HL-60/S4 treated with phorbol 12-myristate 13-acetate at 8.2 ng/mL for 4 days and 3 days (cell line): ENCODE measurements around the gene MESP2.

Experiments
- in situ Hi-C: fragments of 300-500 bp; cut with MboI; formaldehyde crosslinking; loops from 2 replicates; pipeline ENCODE4 v1.15.0; 2022; ENCODE audit warnings: low sequenced_read_pairs

The MESP2 gene

GRCh38 chr15:89754361-89755154 lies 21.6 kb upstream of the MESP2 start:
- in situ Hi-C loops: loop anchor here (10.0 to 25.0 kb wide), 2 partner anchors 120 to 333 kb away; no protein-coding TSS in a partner anchor

- in situ Hi-C loops: loop anchor here (10.0 to 25.0 kb wide), 2 partner anchors 119 to 332 kb away; no protein-coding TSS in a partner anchor
Measured at GRCh38 chr15:89755701-89756100, 20.4 kb upstream of the MESP2 start.

GRCh38 chr15:89756897-89757296 lies 19.2 kb upstream of the MESP2 start:
- in situ Hi-C loops: loop anchor here (10.0 to 25.0 kb wide), 2 partner anchors 118 to 330 kb away; no protein-coding TSS in a partner anchor

- in situ Hi-C loops: loop anchor here (10.0 to 25.0 kb wide), 2 partner anchors 117 to 329 kb away; no protein-coding TSS in a partner anchor
Measured at GRCh38 chr15:89758283-89758682, 17.8 kb upstream of the MESP2 start.

GRCh38 chr15:89758981-89759380 lies 17.2 kb upstream of the MESP2 start:
- in situ Hi-C loops: loop anchor here (10.0 to 25.0 kb wide), 2 partner anchors 116 to 328 kb away; no protein-coding TSS in a partner anchor

GRCh38 chr15:89759835-89760234 lies 16.3 kb upstream of the MESP2 start:
- in situ Hi-C loops: loop anchor here (10.0 to 25.0 kb wide), 2 partner anchors 115 to 327 kb away; no protein-coding TSS in a partner anchor

GRCh38 chr15:89760303-89761008 lies 15.7 kb upstream of the MESP2 start:
- in situ Hi-C loops: loop anchor here (25.0 kb wide), 1 partner anchor 327 kb away; no protein-coding TSS in a partner anchor

- in situ Hi-C loops: loop anchor here (25.0 kb wide), 1 partner anchor 326 kb away; no protein-coding TSS in a partner anchor
Measured at GRCh38 chr15:89761009-89761831, 14.9 kb upstream of the MESP2 start.

- in situ Hi-C loops: loop anchor here (25.0 kb wide), 1 partner anchor 325 kb away; no protein-coding TSS in a partner anchor
Measured at GRCh38 chr15:89761929-89762328, 14.2 kb upstream of the MESP2 start.

- in situ Hi-C loops: loop anchor here (25.0 kb wide), 1 partner anchor 322 kb away; no protein-coding TSS in a partner anchor
Measured at GRCh38 chr15:89765694-89766093, 10.4 kb upstream of the MESP2 start.

GRCh38 chr15:89766357-89767311 lies 9.5 kb upstream of the MESP2 start:
- in situ Hi-C loops: loop anchor here (25.0 kb wide), 1 partner anchor 321 kb away; no protein-coding TSS in a partner anchor

- in situ Hi-C loops: loop anchor here (25.0 kb wide), 1 partner anchor 320 kb away; no protein-coding TSS in a partner anchor
Measured at GRCh38 chr15:89767411-89767915, 8.7 kb upstream of the MESP2 start.

- in situ Hi-C loops: loop anchor here (25.0 kb wide), 1 partner anchor 319 kb away; no protein-coding TSS in a partner anchor
Measured at GRCh38 chr15:89768071-89768500, 8.0 kb upstream of the MESP2 start.

- in situ Hi-C loops: loop anchor here (25.0 kb wide), 1 partner anchor 318 kb away; no protein-coding TSS in a partner anchor
Measured at GRCh38 chr15:89769366-89769765, 6.8 kb upstream of the MESP2 start.

GRCh38 chr15:89770041-89770440 lies 6.1 kb upstream of the MESP2 start:
- in situ Hi-C loops: loop anchor here (25.0 kb wide), 1 partner anchor 317 kb away; no protein-coding TSS in a partner anchor

- in situ Hi-C loops: loop anchor here (25.0 kb wide), 1 partner anchor 314 kb away; no protein-coding TSS in a partner anchor
Measured at GRCh38 chr15:89772932-89773583, 3.1 kb upstream of the MESP2 start.

- in situ Hi-C loops: loop anchor here (25.0 kb wide), 1 partner anchor 313 kb away; no protein-coding TSS in a partner anchor
Measured at GRCh38 chr15:89774492-89774891, 1.6 kb upstream of the MESP2 start.

GRCh38 chr15:89775815-89776214 lies 317 bp upstream of the MESP2 start:
- in situ Hi-C loops: no loop called here
